Epithelial cell of esophagus (primary cell): Measurements from ENCODE around the gene DCLK2.

ENCODE experiments used
- DNase-seq: peaks from one replicate; pipeline ENCODE4 v3.0.0; 2010; ENCODE audit warnings: low read depth
- H3K4me3 ChIP-seq: 2 replicates; pipeline ENCODE4 v1.5.1; 2011; ENCODE audit warnings: mild to moderate bottlenecking, low read length, control low read depth
- TF ChIP-seq, protein P1 (sequence below): IDR thresholded peaks from 2 replicates; pipeline ENCODE4 v1.5.1; 2011; ENCODE audit warnings: low read depth, mild to moderate bottlenecking, low read length, control low read depth, inconsistent platforms; ENCODE audit not compliant: insufficient read depth; ENCODE audit errors: missing control alignments

Gene DCLK2

DNA sequence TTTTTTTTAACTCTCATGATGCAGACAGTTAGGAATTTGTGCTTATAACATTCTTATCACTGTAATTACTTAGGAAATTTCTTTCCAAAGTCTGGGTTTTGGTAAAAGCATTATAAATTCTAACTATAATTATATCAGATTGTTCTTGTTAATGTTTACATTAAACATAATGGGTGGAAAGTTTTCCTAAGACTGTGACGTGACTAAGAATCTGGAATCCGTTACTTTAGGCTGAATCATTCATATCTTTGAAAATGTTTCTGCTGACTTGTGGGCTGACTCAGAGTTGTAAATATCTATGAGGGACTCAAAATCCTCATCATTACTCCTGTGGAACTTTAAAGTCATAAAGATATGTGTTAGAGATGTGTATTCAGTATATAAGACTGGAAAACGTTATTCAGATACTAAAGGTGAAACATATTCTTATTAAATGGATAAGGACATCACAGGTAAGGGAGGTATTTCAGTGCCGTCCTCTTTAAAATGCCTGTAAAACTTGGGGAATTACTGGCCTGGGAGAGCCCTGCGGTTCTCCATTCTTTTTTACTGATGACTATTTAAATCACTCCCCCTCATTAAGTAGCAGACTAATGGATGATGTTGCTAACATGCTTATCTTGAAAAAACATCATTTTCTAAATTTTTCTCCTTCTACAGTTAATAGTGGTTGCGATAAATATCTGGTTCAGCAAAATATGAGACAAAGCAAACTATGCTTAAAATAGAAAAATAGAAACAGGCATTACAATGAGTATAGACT lies 159.0 kb downstream of the DCLK2 start:
- TF ChIP-seq, protein P1, sequence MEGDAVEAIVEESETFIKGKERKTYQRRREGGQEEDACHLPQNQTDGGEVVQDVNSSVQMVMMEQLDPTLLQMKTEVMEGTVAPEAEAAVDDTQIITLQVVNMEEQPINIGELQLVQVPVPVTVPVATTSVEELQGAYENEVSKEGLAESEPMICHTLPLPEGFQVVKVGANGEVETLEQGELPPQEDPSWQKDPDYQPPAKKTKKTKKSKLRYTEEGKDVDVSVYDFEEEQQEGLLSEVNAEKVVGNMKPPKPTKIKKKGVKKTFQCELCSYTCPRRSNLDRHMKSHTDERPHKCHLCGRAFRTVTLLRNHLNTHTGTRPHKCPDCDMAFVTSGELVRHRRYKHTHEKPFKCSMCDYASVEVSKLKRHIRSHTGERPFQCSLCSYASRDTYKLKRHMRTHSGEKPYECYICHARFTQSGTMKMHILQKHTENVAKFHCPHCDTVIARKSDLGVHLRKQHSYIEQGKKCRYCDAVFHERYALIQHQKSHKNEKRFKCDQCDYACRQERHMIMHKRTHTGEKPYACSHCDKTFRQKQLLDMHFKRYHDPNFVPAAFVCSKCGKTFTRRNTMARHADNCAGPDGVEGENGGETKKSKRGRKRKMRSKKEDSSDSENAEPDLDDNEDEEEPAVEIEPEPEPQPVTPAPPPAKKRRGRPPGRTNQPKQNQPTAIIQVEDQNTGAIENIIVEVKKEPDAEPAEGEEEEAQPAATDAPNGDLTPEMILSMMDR: no peak
- peak; percentile 88 for DNase-seq
- no peak overlapping the region for H3K4me3 ChIP-seq

DNA sequence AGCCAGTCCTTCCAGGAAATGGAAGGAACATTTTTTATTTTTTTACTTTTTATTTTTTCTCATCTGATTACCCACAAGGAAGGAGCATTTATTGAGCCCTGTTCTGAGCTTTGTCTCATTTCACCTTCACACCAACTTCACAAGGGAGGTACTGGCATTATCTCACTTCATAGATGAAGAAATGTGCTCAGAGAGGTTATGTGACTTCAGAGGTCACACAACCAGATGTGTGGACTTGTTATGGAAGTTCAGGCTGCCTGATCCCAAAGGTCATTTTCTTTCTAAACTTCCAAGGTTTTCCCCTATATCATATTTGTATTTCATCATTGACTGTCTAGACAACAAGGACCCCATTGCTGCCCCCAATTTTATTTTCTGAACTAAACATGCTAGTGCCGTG lies 160.3 kb downstream of the DCLK2 start:
- no peak overlapping the region for H3K4me3 ChIP-seq
- DNase-seq: no peak
- TF ChIP-seq, protein P1: no peak

DNA sequence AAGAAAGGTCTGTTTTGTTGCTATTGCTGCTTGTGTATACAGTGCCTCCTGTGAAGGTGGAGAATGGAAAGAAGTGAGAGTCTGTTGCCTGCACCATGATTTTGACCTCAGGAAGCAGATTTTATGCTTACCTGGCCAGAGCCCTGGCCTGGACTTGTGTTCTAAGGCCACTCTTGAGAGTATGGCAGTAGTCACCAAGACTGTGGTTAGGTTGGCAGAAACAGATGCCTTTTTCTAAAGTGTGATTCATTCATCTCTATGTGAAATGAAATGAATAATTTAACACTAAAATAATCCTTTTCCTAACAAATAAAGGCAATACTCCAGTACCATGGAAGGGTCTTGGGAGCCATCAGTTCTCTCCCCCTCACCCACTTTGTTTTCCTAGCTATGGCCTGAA lies 161.8 kb downstream of the DCLK2 start:
- TF ChIP-seq, protein P1: no peak
- no peak overlapping the region for H3K4me3 ChIP-seq
- no peak for DNase-seq

DNA sequence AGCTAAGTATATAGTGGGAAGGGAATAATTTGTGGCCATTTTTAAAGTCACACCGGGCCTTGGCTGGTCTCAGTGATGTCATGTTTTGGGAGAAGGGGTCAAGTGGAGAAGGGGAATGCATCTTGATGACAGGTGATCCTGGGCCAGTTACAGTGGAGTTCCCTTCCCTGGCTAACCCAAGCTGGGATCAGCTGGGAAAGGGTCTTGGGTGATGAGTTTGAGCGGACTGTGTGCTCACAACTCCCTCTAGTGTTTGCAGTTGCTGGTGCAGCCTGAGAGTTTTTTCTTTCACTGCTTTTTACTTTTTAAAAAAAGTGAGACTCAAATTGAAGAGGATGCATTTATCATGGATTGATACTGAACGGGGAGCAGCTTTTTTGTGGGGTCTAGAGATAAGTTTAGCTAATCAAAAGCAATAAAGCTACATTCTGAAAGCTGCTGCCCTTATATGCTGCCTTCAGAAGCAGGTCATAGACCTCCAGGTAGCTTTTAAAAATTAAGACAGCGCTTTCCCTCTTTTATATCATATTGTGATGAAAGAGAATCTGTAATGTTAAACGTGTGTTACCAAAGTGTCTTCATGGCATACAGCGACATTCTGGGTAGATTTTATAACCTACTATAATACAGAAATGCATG lies 164.7 kb downstream of the DCLK2 start:
- DNase-seq: peak; percentile 33
- TF ChIP-seq, protein P1: peak; percentile 90
- no peak overlapping the region for H3K4me3 ChIP-seq

DNA sequence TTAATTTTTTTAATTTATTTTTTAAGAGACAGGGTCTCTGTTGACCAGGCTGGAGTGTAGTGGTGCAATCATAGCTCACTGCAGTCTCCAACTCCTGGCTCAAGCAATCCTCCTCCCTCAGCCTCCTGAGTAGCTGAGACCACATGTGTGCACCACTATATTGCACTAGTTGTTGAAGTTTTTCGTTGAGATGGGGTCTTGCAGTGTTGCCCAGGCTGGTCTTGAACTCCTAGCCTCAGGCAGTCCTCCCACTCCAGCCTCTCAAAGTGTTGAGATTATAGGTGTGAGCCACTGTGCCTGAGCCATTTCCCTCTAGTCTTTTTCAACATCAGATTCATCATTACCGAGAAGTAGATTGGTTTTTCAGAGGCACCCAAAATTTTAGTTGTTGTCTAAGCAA lies 165.7 kb downstream of the DCLK2 start:
- no peak overlapping the region for H3K4me3 ChIP-seq
- no peak for DNase-seq
- TF ChIP-seq, protein P1: no peak

DNA sequence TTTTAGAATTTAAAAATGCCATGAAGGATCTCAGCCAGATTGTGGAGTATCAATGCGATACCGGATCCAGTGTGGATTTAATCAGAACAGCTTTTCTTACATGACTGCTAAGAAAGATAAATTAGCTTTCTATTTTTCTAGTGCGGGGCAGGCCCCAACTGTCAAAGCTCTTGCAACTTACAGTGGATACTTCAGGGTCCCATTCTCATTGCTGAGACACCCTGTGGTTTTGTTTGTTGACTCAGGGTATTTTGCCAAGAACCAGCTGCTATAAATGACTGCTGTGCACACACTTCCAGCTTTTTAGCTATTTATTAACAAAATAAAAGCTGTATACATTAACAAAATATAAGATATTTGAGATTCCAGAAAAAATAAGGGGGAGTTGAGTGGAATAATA lies 166.4 kb downstream of the DCLK2 start:
- no peak for DNase-seq
- no peak overlapping the region for H3K4me3 ChIP-seq
- TF ChIP-seq, protein P1: no peak
